Gastrocnemius medialis (tissue), 4 donors: ENCODE data around the gene CALY.

Source experiments
- CTCF ChIP-seq, 5 experiments: fragments of 450-650 bp in 3 of 5; fragments of 200-600 bp in 2 of 5; sonication (generic) in 2 of 5; IDR thresholded peaks in 4 of 5; conservative IDR thresholded peaks in 1 of 5; 1 replicate in 4 of 5; 2 replicates in 1 of 5; pipeline ENCODE4 v1.5.1; 2016 to 2019; ENCODE audit warnings: antibody characterized with exemption in 5 of 5, mild to moderate bottlenecking in 3 of 5, moderate library complexity in 3 of 5
- POLR2A ChIP-seq, 2 donors: fragments of 450-650 bp; IDR thresholded peaks; one replicate each; pipeline ENCODE4 v1.6.1; 2017; ENCODE audit warnings: antibody characterized with exemption in 2 of 2, mild to moderate bottlenecking in 2 of 2, moderate library complexity in 2 of 2

- TF ChIP-seq CTCF (IDR thresholded peaks at IDR 0.05 in 4 of 5, conservative IDR thresholded peaks at IDR 0.05 in 1 of 5) (no peak), POLR2A (IDR thresholded peaks at IDR 0.05) (no peak)
Measured at GRCh38 chr10:133337370-133337725, 652 bp upstream of the CALY start.
